Tibial artery (tissue), 4 donors: ENCODE results near the gene UAP1L1.

ENCODE experiments used
- DNase-seq, 2 donors: peaks; one replicate each; pipeline ENCODE4 v3.0.0-alpha.2; 2019
- H3K27ac ChIP-seq, 2 donors: fragments of 200-600 bp; sonication (generic) in 1 of 2; 1 replicate in 1 of 2; 2 replicates in 1 of 2; pipeline ENCODE4 v1.5.1; 2018 to 2019; ENCODE audit warnings: mild to moderate bottlenecking in 1 of 2
- H3K27me3 ChIP-seq, 2 donors: fragments of 200-600 bp; sonication (generic) in 1 of 2; one replicate each; pipeline versions ENCODE4 v1.5.1 to v1.6.0; 2016 to 2019
- H3K36me3 ChIP-seq, 3 donors: fragments of 200-600 bp; sonication (generic) in 2 of 3; one replicate each; pipeline ENCODE4 v1.5.1; 2016 to 2019; ENCODE audit warnings: mild to moderate bottlenecking in 2 of 3
- H3K4me1 ChIP-seq, 4 donors: fragments of 200-600 bp; sonication (generic) in 2 of 4; 1 replicate in 3 of 4; 2 replicates in 1 of 4; pipeline ENCODE4 v1.5.1; 2016 to 2019
- H3K4me3 ChIP-seq, 2 donors: fragments of 200-600 bp; sonication (generic) in 1 of 2; 1 replicate in 1 of 2; 2 replicates in 1 of 2; pipeline ENCODE4 v1.5.1; 2018 to 2019; ENCODE audit warnings: mild to moderate bottlenecking in 2 of 2
- H3K9me3 ChIP-seq, 3 donors: fragments of 200-600 bp; sonication (generic) in 1 of 3; one replicate each; pipeline ENCODE4 v1.5.1; 2016 to 2019
- intact Hi-C: fragments of 100-400 bp; cut with DNase I; formaldehyde crosslinking; loops from one replicate; pipeline ENCODE4 v1.15.0; 2023; ENCODE audit warnings: low total_unique reads
- TF ChIP-seq, protein P1 (sequence below), 2 experiments: fragments of 200-600 bp in 1 of 2; fragments of 450-650 bp in 1 of 2; IDR thresholded peaks; one replicate each; pipeline ENCODE4 v1.5.1; 2017 to 2019; ENCODE audit warnings: antibody characterized with exemption in 2 of 2, mild to moderate bottlenecking in 1 of 2, moderate library complexity in 1 of 2

The UAP1L1 gene

DNA sequence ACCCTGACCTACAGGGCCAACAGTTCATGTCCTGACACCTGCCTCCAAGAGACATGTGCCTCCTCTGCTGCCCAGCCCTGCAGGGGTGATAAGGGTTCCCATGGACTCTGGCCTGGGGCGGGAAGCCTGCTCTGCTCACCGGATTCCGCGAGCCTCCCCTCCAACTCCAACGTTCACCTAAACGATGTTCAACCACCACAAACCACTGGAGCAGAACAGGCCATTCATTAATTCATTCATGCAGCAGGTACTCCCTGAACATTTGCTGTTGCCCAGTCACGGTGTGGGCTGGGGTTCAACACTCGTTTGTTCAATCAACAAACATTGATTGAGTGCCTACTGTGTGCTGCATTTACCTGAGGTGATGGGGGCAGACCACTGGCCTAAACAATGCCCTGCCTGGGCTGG, 3.3 kb upstream of the UAP1L1 start:
- H3K27ac ChIP-seq = no peak overlapping the region
- no peak for DNase-seq
- H3K9me3 ChIP-seq = no peaks in the 10 kb centered on the region
- H3K4me1 ChIP-seq = peaks cover 4 to 50% (median 37%) of the 10 kb centered on the region in 4 donors
- intact Hi-C loops = no loop called here
- no peak overlapping the region for H3K4me3 ChIP-seq
- TF ChIP-seq, protein P1, sequence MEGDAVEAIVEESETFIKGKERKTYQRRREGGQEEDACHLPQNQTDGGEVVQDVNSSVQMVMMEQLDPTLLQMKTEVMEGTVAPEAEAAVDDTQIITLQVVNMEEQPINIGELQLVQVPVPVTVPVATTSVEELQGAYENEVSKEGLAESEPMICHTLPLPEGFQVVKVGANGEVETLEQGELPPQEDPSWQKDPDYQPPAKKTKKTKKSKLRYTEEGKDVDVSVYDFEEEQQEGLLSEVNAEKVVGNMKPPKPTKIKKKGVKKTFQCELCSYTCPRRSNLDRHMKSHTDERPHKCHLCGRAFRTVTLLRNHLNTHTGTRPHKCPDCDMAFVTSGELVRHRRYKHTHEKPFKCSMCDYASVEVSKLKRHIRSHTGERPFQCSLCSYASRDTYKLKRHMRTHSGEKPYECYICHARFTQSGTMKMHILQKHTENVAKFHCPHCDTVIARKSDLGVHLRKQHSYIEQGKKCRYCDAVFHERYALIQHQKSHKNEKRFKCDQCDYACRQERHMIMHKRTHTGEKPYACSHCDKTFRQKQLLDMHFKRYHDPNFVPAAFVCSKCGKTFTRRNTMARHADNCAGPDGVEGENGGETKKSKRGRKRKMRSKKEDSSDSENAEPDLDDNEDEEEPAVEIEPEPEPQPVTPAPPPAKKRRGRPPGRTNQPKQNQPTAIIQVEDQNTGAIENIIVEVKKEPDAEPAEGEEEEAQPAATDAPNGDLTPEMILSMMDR (IDR thresholded peaks at IDR 0.05) = no peak
- H3K27me3 ChIP-seq = peaks cover 0 to 27% of the 10 kb centered on the region in 2 donors
- H3K36me3 ChIP-seq = peaks cover 0 to 5% (median 3%) of the 10 kb centered on the region in 3 donors

DNA sequence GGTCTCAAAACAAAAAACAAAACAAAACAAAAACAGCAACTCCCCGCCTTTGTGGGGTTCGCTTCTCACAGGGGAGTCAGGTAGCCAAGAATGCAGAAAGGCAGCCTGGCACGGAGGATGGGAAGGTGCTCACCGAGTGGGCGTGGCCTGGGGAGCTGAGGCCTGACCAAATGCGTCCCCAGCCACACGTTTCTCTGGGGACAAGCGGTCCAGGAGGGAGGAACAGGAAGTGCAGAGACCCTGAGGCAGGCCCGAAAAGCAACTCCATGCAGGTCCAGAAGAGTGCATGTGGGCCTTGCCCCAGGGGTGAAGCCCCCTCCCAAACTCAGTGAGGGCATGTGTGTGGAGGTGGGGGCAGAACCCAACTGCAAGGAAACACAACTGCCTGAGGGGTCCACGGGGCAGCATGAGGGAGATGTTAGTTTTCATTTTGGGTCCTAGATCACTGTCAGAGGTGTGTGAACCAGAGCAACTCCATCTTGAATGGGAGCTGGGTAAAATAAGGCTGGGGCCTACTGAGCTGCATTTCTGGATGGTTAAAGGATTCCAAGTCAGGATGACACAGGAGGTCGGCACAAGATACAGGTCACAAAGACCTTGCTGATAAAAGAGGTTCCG, 2.6 kb upstream of the UAP1L1 start:
- TF ChIP-seq, protein P1 (IDR thresholded peaks at IDR 0.05) = no peak
- peaks cover 4 to 50% (median 36%) of the 10 kb centered on the region in 4 donors for H3K4me1 ChIP-seq
- H3K27me3 ChIP-seq = peaks cover 0 to 26% of the 10 kb centered on the region in 2 donors
- peaks cover 0 to 13% (median 11%) of the 10 kb centered on the region in 3 donors for H3K36me3 ChIP-seq
- H3K27ac ChIP-seq = no peak overlapping the region
- DNase-seq = no peak
- H3K9me3 ChIP-seq = no peaks in the 10 kb centered on the region
- intact Hi-C loops = loop anchor here (5.0 kb wide), 1 partner anchor 32 kb away; no protein-coding TSS in a partner anchor
- H3K4me3 ChIP-seq = no peak overlapping the region

DNA sequence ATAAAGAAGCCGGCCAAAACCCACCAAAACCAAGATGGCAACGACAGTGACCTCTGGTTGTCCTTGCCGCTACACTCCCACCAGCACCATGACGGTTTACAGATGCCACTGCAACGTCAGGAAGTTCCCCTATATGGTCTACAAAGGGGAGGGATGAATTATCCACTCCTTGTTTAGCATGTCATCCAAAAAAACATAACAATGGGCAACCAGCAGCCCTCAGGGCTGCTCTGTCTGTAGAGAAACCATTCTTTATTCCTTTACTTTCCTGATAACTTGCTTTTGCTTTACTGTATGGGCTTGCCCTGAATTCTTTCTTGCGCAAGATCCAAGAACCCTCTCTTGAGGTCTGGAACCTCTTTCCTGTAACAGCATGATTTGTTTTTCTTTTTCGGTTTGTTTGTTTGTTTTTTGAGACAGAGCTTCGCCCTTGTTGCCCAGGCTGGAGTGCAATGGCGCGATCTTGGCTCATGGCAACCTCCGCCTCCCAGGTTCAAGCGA, 2.0 kb upstream of the UAP1L1 start:
- peaks cover 4 to 44% (median 31%) of the 10 kb centered on the region in 4 donors for H3K4me1 ChIP-seq
- TF ChIP-seq, protein P1 (IDR thresholded peaks at IDR 0.05) = no peak
- H3K4me3 ChIP-seq = no peak overlapping the region
- peaks cover 0 to 23% of the 10 kb centered on the region in 2 donors for H3K27me3 ChIP-seq
- intact Hi-C loops = loop anchor here (5.0 kb wide), 1 partner anchor 33 kb away; no protein-coding TSS in a partner anchor
- H3K9me3 ChIP-seq = no peaks in the 10 kb centered on the region
- H3K36me3 ChIP-seq = peaks cover 0 to 19% (median 16%) of the 10 kb centered on the region in 3 donors
- no peak overlapping the region for H3K27ac ChIP-seq
- DNase-seq = no peak

DNA sequence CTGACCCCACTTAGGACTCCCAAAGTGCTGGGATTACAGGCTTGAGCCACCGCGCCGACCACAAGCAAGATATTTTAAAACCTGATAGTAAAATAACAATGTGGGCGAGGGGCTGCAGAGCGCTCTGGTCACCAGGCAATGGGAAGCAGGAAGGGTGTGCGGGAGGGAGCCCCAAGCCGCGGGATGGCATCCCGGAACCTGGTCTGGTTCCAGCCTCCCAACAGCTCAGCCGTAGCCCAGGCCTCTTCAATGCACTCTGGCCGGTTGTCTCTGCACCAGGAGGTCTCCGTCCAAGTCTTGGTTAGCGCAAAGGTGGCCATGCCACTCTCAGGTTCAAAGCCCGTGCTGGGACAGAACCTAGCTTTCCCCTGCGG, 694 bp upstream of the UAP1L1 start:
- Histone ChIP-seq H3K4me3 (peak overlapping the region; percentile 54 to 65), H3K36me3 (peaks cover 0 to 27% (median 23%) of the 10 kb centered on the region in 3 donors), H3K27ac (peak overlapping the region; percentile 28 to 63), H3K9me3 (no peaks in the 10 kb centered on the region), H3K27me3 (peaks cover 0 to 28% of the 10 kb centered on the region in 2 donors), H3K4me1 (peaks cover 4 to 31% (median 22%) of the 10 kb centered on the region in 4 donors)
- DNase-seq = no peak
- TF ChIP-seq, protein P1 (IDR thresholded peaks at IDR 0.05) = no peak
- intact Hi-C loops = loop anchor here (5.0 kb wide), 1 partner anchor 34 kb away; no protein-coding TSS in a partner anchor

DNA sequence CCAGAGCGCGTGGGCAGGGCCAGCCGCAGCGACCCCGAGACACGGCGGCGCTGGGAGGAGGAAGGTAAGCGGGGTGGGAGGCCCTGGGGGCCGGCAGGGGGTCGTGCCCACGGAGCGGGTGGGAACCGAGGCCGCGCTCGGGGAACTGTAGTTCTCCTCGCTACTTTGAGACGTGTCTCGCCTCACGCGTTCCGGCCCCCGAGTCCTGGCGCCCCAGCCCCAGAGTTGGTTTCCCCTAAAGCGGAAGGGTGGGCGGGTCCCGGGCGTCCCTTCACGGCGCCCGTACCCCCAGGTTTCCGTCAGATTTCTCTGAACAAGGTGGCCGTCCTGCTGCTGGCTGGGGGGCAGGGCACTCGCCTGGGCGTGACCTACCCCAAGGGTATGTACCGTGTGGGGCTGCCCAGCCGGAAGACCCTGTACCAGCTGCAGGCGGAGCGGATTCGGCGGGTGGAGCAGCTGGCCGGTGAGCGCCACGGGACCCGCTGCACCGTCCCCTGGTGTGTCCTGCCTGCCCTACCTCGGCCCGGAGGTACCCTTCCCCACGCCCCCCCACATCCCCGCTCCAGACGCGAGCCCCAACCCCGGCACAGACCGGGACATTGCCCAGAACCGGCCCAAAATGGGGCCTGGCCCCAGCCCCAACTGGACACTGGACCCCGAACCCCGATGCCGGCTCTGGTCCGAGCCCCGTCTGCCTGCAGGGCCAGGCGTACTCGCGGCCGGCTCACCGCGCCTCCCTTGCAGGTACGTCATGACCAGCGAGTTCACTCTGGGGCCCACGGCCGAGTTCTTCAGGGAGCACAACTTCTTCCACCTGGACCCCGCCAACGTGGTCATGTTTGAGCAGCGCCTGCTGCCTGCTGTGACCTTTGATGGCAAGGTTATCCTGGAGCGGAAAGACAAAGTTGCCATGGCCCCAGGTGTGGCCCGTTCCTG, 709 bp downstream of the UAP1L1 start:
- intact Hi-C loops = loop anchor here (5.0 kb wide), 1 partner anchor 36 kb away; no protein-coding TSS in a partner anchor
- Histone ChIP-seq H3K27me3 (peaks cover 0 to 33% of the 10 kb centered on the region in 2 donors), H3K36me3 (peaks cover 0 to 41% (median 28%) of the 10 kb centered on the region in 3 donors), H3K4me3 (peak overlapping the region; percentile 54 to 65), H3K27ac (peak overlapping the region; percentile 52 to 54), H3K9me3 (no peaks in the 10 kb centered on the region), H3K4me1 (peaks cover 4 to 30% (median 22%) of the 10 kb centered on the region in 4 donors)
- TF ChIP-seq, protein P1 (IDR thresholded peaks at IDR 0.05) = no peak
- no peak for DNase-seq
